ENCODE measurements around the gene PVR. TPM values are rescaled to one million over a fixed set of nuclear protein-coding genes. Genes with fewer than 3 reads are reported as not detected.
A peak's percentile ranks its signal among the peaks of the same experiment; 100 is the strongest.

Gene PVR
- total and polyA plus RNA-seq, 10 of the 15 experiments (the other 5 are each of a cell fraction or from before 2014, with no cell fraction given): 0.07 to 4.0 (median 1.9) TPM

DNA sequence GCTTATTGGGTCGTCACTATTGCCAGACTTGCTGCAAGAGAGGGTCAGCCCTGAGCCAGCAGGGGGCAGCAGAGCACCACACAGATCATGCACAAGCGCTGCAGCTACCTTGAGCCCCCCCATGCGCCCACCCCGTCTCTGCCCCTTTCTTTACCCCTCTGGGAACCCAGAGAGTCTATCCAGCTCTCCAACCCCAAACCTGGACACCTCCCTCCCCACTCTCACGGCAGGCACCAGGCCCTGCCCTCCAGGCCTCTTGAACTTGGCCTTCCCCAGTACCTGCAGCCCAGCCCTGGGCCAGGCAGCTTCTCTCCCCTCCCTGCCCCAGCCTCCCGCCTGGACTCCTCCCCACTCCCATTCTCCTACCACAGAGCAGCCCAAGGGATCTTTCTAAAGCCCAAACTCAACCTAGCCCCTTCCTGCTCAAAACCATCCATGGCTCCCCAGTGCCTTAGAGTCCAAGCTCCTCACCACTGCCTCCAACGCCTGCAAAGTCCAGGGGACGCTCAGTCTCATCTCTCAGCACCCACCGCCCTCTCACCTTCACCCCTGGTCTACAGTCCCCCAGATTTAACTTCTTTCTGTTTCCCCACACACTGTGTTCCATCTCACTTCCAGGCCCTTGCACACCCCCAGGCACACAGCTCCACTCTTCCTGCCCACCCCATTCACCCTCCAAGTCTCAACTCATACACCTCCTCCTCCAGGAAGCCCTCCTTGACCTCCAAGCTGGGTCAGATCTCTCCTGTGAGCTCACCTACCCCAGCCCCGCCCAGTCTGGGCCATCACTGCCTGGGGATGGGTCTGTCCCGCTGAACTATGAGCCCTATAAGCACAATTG lies 45.8 kb downstream of the PVR start:
- Histone ChIP-seq H4K20me1 (ENCODE audit: control insufficient read depth, insufficient read depth) (no peaks in the 10 kb centered on the region), H3K9me3 (replicated peaks; ENCODE audit: control insufficient read depth, insufficient read depth, low read length) (no peaks in the 10 kb centered on the region), H2AFZ (ENCODE audit: control insufficient read depth, low read depth, low read length) (no peak overlapping the region), H3K9ac (ENCODE audit: control insufficient read depth, insufficient read depth, low read length) (no peak overlapping the region), H3K36me3 (ENCODE audit: control insufficient read depth in 2 of 2, insufficient read depth in 2 of 2, low read length in 1 of 2) (no peaks in the 10 kb centered on the region), H3K4me2 (ENCODE audit: control insufficient read depth, insufficient read depth) (no peak overlapping the region), H3K27me3 (replicated peaks in 1 of 2; ENCODE audit: control insufficient read depth in 2 of 2, insufficient read depth in 2 of 2, low read length in 1 of 2) (no peaks in the 10 kb centered on the region), H3K79me2 (ENCODE audit: control insufficient read depth, insufficient read depth, low read length) (no peaks in the 10 kb centered on the region), H3K4me1 (ENCODE audit: control insufficient read depth, insufficient read depth, low read length) (peaks cover 44% of the 10 kb centered on the region), H3K27ac (ENCODE audit: control insufficient read depth, insufficient read depth) (no peak overlapping the region), H3K4me3 (no peak overlapping the region)
- no peak for DNase-seq (ENCODE audit: low read depth, low spot score)
- RAD21 ChIA-PET (ENCODE audit: unreplicated experiment): interaction anchor here (1.1 to 7.3 kb wide), 11 partner anchors 28 to 157 kb away, joined by 3 to 121 read pairs (median 5); partner anchors contain the start of gene NECTIN2
- peak; percentile 44 for FAIRE-seq
- SMC1A ChIA-PET (ENCODE audit: uncharacterized antibody, unreplicated experiment): interaction anchor here (0.8 to 7.3 kb wide), 10 partner anchors 25 to 118 kb away, joined by 3 to 99 read pairs (median 4); no protein-coding TSS in a partner anchor
- CTCF ChIA-PET: interaction anchor here (0.6 to 10.7 kb wide), 22 partner anchors 22 to 262 kb away, joined by 3 to 162 read pairs (median 4); partner anchors contain the start of gene NECTIN2
- 31% methylated on average over 11 of the region's 11 CpGs for WGBS (ENCODE audit: insufficient coverage, insufficient replicate concordance, low lambda C conversion rate, missing lambda C conversion rate)
- peak; percentile 54 for ATAC-seq
- in situ Hi-C loops (cut with MboI): no loop called here
- POLR2A ChIA-PET: interaction anchor here (1.0 to 1.9 kb wide), 4 partner anchors 32 to 90 kb away, joined by 3 to 7 read pairs (median 6); no protein-coding TSS in a partner anchor
- no TSS peak for BruUV-seq (replicated peaks)
- TF ChIP-seq ZNF217 (IDR thresholded peaks at IDR 0.05) (no peak), RUNX3 (IDR thresholded peaks at IDR 0.05; ENCODE audit: low read length) (0 out of 2 replicates have a peak, but pooled peaks have one; percentile 8), YY1 (IDR thresholded peaks at IDR 0.05; ENCODE audit: low read depth, low read length) (0 out of 2 replicates have a peak, but pooled peaks have one; percentile 13), RAD51 (IDR thresholded peaks at IDR 0.05) (no peak), MTA2 (IDR thresholded peaks at IDR 0.05; ENCODE audit: low read depth) (no peak), NBN (IDR thresholded peaks at IDR 0.05) (0 out of 2 replicates have a peak, but pooled peaks have one; percentile 29), SMC3 (IDR thresholded peaks at IDR 0.05; ENCODE audit: borderline replicate concordance, low read length) (peak; percentile 80), RAD21 (IDR thresholded peaks at IDR 0.05; ENCODE audit: insufficient read depth, low read depth, low read length) (peak; percentile 82), SPI1 (IDR thresholded peaks at IDR 0.05; ENCODE audit: borderline replicate concordance, insufficient read depth, low read depth, low read length) (no peak), ZNF207 (IDR thresholded peaks at IDR 0.05; ENCODE audit: borderline replicate concordance) (no peak), PML (IDR thresholded peaks at IDR 0.05; ENCODE audit: low read length) (no peak)
- TF ChIP-seq, protein P1, sequence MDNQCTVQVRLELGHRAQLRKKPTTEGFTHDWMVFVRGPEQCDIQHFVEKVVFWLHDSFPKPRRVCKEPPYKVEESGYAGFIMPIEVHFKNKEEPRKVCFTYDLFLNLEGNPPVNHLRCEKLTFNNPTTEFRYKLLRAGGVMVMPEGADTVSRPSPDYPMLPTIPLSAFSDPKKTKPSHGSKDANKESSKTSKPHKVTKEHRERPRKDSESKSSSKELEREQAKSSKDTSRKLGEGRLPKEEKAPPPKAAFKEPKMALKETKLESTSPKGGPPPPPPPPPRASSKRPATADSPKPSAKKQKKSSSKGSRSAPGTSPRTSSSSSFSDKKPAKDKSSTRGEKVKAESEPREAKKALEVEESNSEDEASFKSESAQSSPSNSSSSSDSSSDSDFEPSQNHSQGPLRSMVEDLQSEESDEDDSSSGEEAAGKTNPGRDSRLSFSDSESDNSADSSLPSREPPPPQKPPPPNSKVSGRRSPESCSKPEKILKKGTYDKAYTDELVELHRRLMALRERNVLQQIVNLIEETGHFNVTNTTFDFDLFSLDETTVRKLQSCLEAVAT (IDR thresholded peaks at IDR 0.05): 0 out of 2 replicates have a peak, but pooled peaks have one; percentile 25
- TF ChIP-seq, protein P2, sequence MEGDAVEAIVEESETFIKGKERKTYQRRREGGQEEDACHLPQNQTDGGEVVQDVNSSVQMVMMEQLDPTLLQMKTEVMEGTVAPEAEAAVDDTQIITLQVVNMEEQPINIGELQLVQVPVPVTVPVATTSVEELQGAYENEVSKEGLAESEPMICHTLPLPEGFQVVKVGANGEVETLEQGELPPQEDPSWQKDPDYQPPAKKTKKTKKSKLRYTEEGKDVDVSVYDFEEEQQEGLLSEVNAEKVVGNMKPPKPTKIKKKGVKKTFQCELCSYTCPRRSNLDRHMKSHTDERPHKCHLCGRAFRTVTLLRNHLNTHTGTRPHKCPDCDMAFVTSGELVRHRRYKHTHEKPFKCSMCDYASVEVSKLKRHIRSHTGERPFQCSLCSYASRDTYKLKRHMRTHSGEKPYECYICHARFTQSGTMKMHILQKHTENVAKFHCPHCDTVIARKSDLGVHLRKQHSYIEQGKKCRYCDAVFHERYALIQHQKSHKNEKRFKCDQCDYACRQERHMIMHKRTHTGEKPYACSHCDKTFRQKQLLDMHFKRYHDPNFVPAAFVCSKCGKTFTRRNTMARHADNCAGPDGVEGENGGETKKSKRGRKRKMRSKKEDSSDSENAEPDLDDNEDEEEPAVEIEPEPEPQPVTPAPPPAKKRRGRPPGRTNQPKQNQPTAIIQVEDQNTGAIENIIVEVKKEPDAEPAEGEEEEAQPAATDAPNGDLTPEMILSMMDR (IDR thresholded peaks at IDR 0.05 in 2 of 3, conservative IDR thresholded peaks at IDR 0.05 in 1 of 3; ENCODE audit: control insufficient read depth in 2 of 3, extremely low read depth in 1 of 3, insufficient read depth in 1 of 3, low read depth in 3 of 3, low read length in 3 of 3): peak; percentile 89 to 98 (median 92)
- intact Hi-C loops (cut with micrococcal nuclease; ENCODE audit: unreplicated experiment): loop anchor here (1.0 to 2.0 kb wide), 2 partner anchors 81 to 155 kb away; no protein-coding TSS in a partner anchor
